Measurements from ENCODE around the gene DTD1. TPM values are rescaled to one million over a fixed set of nuclear protein-coding genes. Genes with fewer than 3 reads are reported as not detected.

DTD1 gene
- total RNA-seq, 2 donors from 2014 or later, result 34.9 to 45.8 TPM

GRCh38 chr20:18632196-18632789 is 44.4 kb downstream of the DTD1 start:
- H3K36me3 Mint-ChIP-seq (ENCODE audit: low read depth), result peaks cover 42% of the 10 kb centered on the region
- no peaks in the 10 kb centered on the region for H3K9me3 Mint-ChIP-seq
- H3K27me3 Mint-ChIP-seq, result no peaks in the 10 kb centered on the region
- peaks cover 8% of the 10 kb centered on the region for H3K4me1 Mint-ChIP-seq
- no peak overlapping the region for H3K27ac Mint-ChIP-seq
- ATAC-seq (replicated peaks), result peak; percentile 77
- no peak overlapping the region for H3K4me3 Mint-ChIP-seq

DNA sequence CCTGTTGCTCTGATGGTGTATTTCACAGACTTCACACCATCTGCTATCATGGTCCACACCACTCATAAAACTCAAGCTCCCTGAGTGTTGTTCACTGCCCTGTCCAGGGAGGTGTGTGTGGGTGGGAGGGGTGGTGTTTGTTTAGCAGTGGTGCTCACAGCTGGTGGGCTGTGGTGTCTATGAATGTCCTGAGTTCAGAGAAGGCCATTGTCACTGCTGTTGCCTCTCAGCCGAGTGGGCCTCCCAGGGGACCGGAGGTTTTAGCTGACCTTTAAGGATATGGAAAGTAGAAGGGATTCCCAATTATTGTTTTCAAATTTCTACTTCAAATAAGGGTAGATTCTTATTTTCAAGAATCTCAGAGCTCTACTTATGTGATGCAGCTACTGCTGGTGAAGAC is 45.6 kb downstream of the DTD1 start:
- H3K27me3 Mint-ChIP-seq, result no peaks in the 10 kb centered on the region
- no peak for ATAC-seq (replicated peaks)
- no peaks in the 10 kb centered on the region for H3K9me3 Mint-ChIP-seq
- peaks cover 10% of the 10 kb centered on the region for H3K4me1 Mint-ChIP-seq
- H3K27ac Mint-ChIP-seq, result no peak overlapping the region
- peaks cover 43% of the 10 kb centered on the region for H3K36me3 Mint-ChIP-seq (ENCODE audit: low read depth)
- H3K4me3 Mint-ChIP-seq, result no peak overlapping the region

DNA sequence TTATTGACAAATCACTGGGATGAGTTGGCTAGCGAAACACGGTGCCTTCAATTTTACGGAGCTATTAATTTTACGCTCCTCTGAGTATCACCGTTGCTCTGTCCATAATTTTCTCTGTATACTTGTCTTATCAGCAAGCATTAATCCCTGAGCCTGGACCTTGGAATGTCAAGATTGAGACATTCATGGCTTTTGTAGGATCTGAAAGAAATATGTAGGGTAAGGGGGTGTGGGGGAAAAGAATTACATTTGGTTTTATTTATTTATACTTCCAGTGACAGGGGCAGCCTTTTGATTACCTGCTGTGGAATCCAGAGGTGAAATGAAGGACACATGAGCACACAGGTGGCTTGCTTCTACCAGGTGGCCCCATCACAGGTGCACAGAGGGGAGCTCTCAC is 46.6 kb downstream of the DTD1 start:
- Mint-ChIP-seq H3K9me3 (no peaks in the 10 kb centered on the region), H3K27me3 (no peaks in the 10 kb centered on the region)
- no peak for ATAC-seq (replicated peaks)

GRCh38 chr20:18635380-18635779 is 47.5 kb downstream of the DTD1 start:
- no peaks in the 10 kb centered on the region for H3K9me3 Mint-ChIP-seq
- H3K36me3 Mint-ChIP-seq (ENCODE audit: low read depth), result peaks cover 30% of the 10 kb centered on the region
- no peak overlapping the region for H3K4me3 Mint-ChIP-seq
- no peak for ATAC-seq (replicated peaks)
- H3K27me3 Mint-ChIP-seq, result no peaks in the 10 kb centered on the region
- H3K27ac Mint-ChIP-seq, result no peak overlapping the region
- peaks cover 14% of the 10 kb centered on the region for H3K4me1 Mint-ChIP-seq

More for the DNA sequence above, 46.6 kb downstream of the DTD1 start:
- no peak overlapping the region for H3K27ac Mint-ChIP-seq
- no peak overlapping the region for H3K4me3 Mint-ChIP-seq
- H3K4me1 Mint-ChIP-seq, result peaks cover 14% of the 10 kb centered on the region
- H3K36me3 Mint-ChIP-seq (ENCODE audit: low read depth), result peaks cover 35% of the 10 kb centered on the region

- no peaks in the 10 kb centered on the region for H3K27me3 Mint-ChIP-seq
- no peak overlapping the region for H3K27ac Mint-ChIP-seq
- peaks cover 18% of the 10 kb centered on the region for H3K36me3 Mint-ChIP-seq (ENCODE audit: low read depth)
- no peak for ATAC-seq (replicated peaks)
- no peak overlapping the region for H3K4me3 Mint-ChIP-seq
- H3K9me3 Mint-ChIP-seq, result no peaks in the 10 kb centered on the region
- H3K4me1 Mint-ChIP-seq, result peaks cover 11% of the 10 kb centered on the region
Measured at GRCh38 chr20:18637224-18637623, 49.4 kb downstream of the DTD1 start.

- H3K27me3 Mint-ChIP-seq, result no peaks in the 10 kb centered on the region
- no peaks in the 10 kb centered on the region for H3K9me3 Mint-ChIP-seq
- peaks cover 24% of the 10 kb centered on the region for H3K36me3 Mint-ChIP-seq (ENCODE audit: low read depth)
- H3K4me1 Mint-ChIP-seq, result peaks cover 11% of the 10 kb centered on the region
- ATAC-seq (replicated peaks), result peak; percentile 71
- no peak overlapping the region for H3K27ac Mint-ChIP-seq
- H3K4me3 Mint-ChIP-seq, result no peak overlapping the region
Measured at GRCh38 chr20:18638768-18639167, 50.9 kb downstream of the DTD1 start.

GRCh38 chr20:18639501-18639979 is 51.7 kb downstream of the DTD1 start:
- Mint-ChIP-seq H3K9me3 (no peaks in the 10 kb centered on the region), H3K36me3 (ENCODE audit: low read depth) (peaks cover 19% of the 10 kb centered on the region), H3K4me3 (no peak overlapping the region), H3K4me1 (peaks cover 11% of the 10 kb centered on the region), H3K27me3 (no peaks in the 10 kb centered on the region), H3K27ac (no peak overlapping the region)
- no peak for ATAC-seq (replicated peaks)

- Mint-ChIP-seq H3K27ac (no peak overlapping the region), H3K4me3 (no peak overlapping the region), H3K36me3 (ENCODE audit: low read depth) (peaks cover 6% of the 10 kb centered on the region), H3K4me1 (peaks cover 7% of the 10 kb centered on the region), H3K27me3 (no peaks in the 10 kb centered on the region), H3K9me3 (no peaks in the 10 kb centered on the region)
- ATAC-seq (replicated peaks), result no peak
Measured at GRCh38 chr20:18645196-18645745, 57.4 kb downstream of the DTD1 start.

DNA sequence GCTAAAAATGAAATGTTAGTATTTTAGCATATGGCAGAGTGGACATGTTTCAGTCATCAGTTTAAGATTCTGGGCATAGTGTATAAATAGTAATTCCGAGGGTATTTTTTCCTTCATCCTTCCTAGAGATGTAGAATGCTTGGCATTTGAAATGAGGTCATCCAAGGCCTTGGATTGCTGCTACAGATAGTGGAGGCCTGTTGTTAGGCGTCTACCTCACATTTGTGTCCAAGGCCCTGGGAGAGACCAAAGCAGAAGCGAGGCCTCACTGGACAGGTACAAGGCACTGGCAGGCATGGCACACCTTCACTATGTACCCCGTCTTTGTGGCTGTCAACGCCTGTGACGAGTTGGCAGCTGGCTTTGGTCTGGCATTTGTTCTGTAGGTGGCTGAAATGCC is 58.0 kb downstream of the DTD1 start:
- H3K4me3 Mint-ChIP-seq, result no peak overlapping the region
- peaks cover 7% of the 10 kb centered on the region for H3K4me1 Mint-ChIP-seq
- no peak for ATAC-seq (replicated peaks)
- H3K36me3 Mint-ChIP-seq (ENCODE audit: low read depth), result peaks cover 6% of the 10 kb centered on the region
- no peak overlapping the region for H3K27ac Mint-ChIP-seq
- H3K27me3 Mint-ChIP-seq, result no peaks in the 10 kb centered on the region
- H3K9me3 Mint-ChIP-seq, result no peaks in the 10 kb centered on the region

GRCh38 chr20:18647777-18648176 is 59.9 kb downstream of the DTD1 start:
- ATAC-seq (replicated peaks), result no peak
- H3K27ac Mint-ChIP-seq, result no peak overlapping the region
- peaks cover 6% of the 10 kb centered on the region for H3K36me3 Mint-ChIP-seq (ENCODE audit: low read depth)

GRCh38 chr20:18650224-18650623 is 62.4 kb downstream of the DTD1 start:
- Mint-ChIP-seq H3K9me3 (no peaks in the 10 kb centered on the region), H3K4me3 (no peak overlapping the region), H3K27ac (no peak overlapping the region), H3K36me3 (ENCODE audit: low read depth) (no peaks in the 10 kb centered on the region), H3K4me1 (peaks cover 7% of the 10 kb centered on the region), H3K27me3 (no peaks in the 10 kb centered on the region)
- no peak for ATAC-seq (replicated peaks)

More at GRCh38 chr20:18647777-18648176, 59.9 kb downstream of the DTD1 start:
- Mint-ChIP-seq H3K27me3 (no peaks in the 10 kb centered on the region), H3K4me3 (no peak overlapping the region), H3K9me3 (no peaks in the 10 kb centered on the region), H3K4me1 (peaks cover 7% of the 10 kb centered on the region)

GRCh38 chr20:18653736-18654447 is 66.0 kb downstream of the DTD1 start:
- no peak for ATAC-seq (replicated peaks)
- H3K4me1 Mint-ChIP-seq, result peaks cover 5% of the 10 kb centered on the region
- H3K27ac Mint-ChIP-seq, result no peak overlapping the region
- H3K9me3 Mint-ChIP-seq, result no peaks in the 10 kb centered on the region
- peaks cover 6% of the 10 kb centered on the region for H3K36me3 Mint-ChIP-seq (ENCODE audit: low read depth)
- H3K27me3 Mint-ChIP-seq, result no peaks in the 10 kb centered on the region
- no peak overlapping the region for H3K4me3 Mint-ChIP-seq

DNA sequence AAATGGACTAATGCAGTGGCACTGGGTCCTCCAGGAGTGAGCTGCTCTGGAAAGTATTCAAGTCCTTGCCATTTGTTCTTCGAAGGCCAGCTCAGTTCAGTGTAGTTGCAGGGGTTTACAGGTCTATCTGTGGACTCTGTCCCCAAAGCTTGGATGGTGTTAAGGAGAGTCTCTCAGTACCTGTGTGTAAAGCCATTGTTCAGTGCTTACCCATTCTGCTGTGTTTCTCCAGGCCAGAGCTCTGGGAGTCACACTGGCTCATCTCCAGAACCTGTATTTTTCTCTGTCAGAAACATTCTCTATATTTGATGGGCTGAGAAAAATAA is 66.6 kb downstream of the DTD1 start:
- Mint-ChIP-seq H3K4me1 (peaks cover 5% of the 10 kb centered on the region), H3K9me3 (no peaks in the 10 kb centered on the region), H3K4me3 (no peak overlapping the region), H3K27ac (no peak overlapping the region), H3K36me3 (ENCODE audit: low read depth) (peaks cover 6% of the 10 kb centered on the region), H3K27me3 (no peaks in the 10 kb centered on the region)
- ATAC-seq (replicated peaks), result no peak

DNA sequence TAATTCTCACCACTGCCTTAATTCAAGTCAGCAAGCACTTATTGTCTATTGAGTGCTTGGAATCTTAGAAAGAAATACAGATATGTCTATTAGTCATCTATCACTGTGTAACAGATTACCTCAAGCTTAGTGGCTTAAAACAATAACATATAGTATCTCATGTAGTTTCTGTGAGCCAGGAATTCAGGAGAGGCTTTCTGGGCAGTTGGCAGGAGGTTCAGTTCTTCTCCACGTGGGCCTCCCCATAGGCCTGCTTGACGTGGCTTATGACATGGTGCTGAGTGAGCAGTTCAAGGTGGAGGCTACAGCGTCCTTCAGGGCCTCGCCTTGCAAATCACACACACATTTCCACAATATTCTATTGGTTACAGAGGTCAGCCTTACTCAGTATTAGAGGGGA is 69.7 kb downstream of the DTD1 start:
- Mint-ChIP-seq H3K9me3 (no peaks in the 10 kb centered on the region), H3K27me3 (no peaks in the 10 kb centered on the region), H3K4me1 (peaks cover 5% of the 10 kb centered on the region), H3K36me3 (ENCODE audit: low read depth) (peaks cover 6% of the 10 kb centered on the region), H3K4me3 (no peak overlapping the region), H3K27ac (no peak overlapping the region)
- ATAC-seq (replicated peaks), result no peak
